LNCAP (cell line): ENCODE results near the gene STON1.

Source experiments
- CTCF ChIP-seq: fragments of 450-650 bp; IDR thresholded peaks from 2 replicates; pipeline ENCODE4 v1.5.1; 2017; ENCODE audit warnings: mild to moderate bottlenecking

The STON1 gene

GRCh38 chr2:48530033-48530811 is at the start of gene STON1:
Gene STON1, plus strand, starts transcription at chr2:48530154. Its CDS starts 50,480 bp downstream, at chr2:48580634.
- no peak for TF ChIP-seq CTCF

- no peak for TF ChIP-seq CTCF
Measured at GRCh38 chr2:48480526-48480925, 49.4 kb upstream of the STON1 start.

- no peak for TF ChIP-seq CTCF
Measured at GRCh38 chr2:48482313-48482712, 47.6 kb upstream of the STON1 start.

- no peak for TF ChIP-seq CTCF
Measured at GRCh38 chr2:48482769-48483168, 47.2 kb upstream of the STON1 start.

GRCh38 chr2:48483506-48483905 is 46.4 kb upstream of the STON1 start:
- TF ChIP-seq CTCF: no peak

GRCh38 chr2:48483916-48484315 is 46.0 kb upstream of the STON1 start:
- no peak for TF ChIP-seq CTCF

- TF ChIP-seq CTCF: no peak
Measured at GRCh38 chr2:48488545-48488944, 41.4 kb upstream of the STON1 start.

GRCh38 chr2:48496849-48497248 is 33.1 kb upstream of the STON1 start:
- TF ChIP-seq CTCF: no peak
